Activated CD8-positive, alpha-beta memory T cell treated with anti-CD3 and anti-CD28 coated beads for 36 hours (primary cell): ENCODE measurements around the gene CRKL. TPM values are rescaled to one million over a fixed set of nuclear protein-coding genes. Genes with fewer than 3 reads are reported as not detected.

Source experiments
- CTCF ChIA-PET: fragments of 350-600 bp; sonication (Branson Sonifier 250); formaldehyde crosslinking; loops from one replicate; lab custom pipeline; 2021; ENCODE audit warnings: antibody characterized with exemption; lab: Charles Lee
- POLR2A ChIA-PET: fragments of 350-600 bp; sonication (Branson Sonifier 250); formaldehyde crosslinking; loops from one replicate; lab custom pipeline; 2021; ENCODE audit warnings: antibody characterized with exemption; lab: Charles Lee
- total RNA-seq, 2 experiments: library from RNA; stranded (reverse); gene quantifications; one replicate each; pipeline ENCODE4 v1.2.3, GENCODE V29; 2021

CRKL gene
- total RNA-seq, 2 experiments from 2014 or later: 85.3 to 86.2 TPM

DNA sequence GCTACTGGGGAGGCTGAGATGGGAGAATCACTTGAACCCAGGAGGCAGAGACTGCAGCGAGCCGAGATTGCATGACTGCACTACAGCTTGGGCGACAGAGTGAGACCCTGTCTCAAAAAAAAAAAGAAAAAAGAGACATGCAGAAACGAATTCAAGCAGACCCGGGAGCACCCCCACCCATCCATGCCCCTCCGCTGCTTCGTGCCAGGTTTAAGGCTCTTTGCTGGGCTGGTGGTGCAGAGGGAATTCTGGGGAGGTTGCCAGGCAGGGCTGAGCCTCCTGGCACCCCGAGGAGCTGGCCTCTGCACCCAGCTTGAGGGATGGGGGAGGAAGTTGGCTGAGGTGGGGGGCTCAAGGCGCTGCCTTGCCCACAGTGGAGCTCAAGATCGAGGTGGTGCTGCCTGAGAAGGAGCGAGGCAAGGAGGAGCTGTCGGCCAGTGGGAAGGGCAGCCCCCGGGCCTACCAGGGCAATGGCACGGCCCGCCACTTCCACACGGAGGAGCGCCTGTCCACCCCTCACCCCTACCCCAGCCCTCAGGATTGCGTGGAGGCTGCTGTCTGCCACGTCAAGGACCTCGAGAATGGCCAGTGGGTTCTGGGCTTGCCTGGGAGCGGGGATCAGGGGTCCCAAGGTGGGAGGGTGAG is 55.8 kb downstream of the CRKL start:
- ChIA-PET CTCF (interaction anchor here (1.2 kb wide), 1 partner anchor 12 kb away, joined by 3 read pairs; no protein-coding TSS in a partner anchor), POLR2A (no interaction called here)

DNA sequence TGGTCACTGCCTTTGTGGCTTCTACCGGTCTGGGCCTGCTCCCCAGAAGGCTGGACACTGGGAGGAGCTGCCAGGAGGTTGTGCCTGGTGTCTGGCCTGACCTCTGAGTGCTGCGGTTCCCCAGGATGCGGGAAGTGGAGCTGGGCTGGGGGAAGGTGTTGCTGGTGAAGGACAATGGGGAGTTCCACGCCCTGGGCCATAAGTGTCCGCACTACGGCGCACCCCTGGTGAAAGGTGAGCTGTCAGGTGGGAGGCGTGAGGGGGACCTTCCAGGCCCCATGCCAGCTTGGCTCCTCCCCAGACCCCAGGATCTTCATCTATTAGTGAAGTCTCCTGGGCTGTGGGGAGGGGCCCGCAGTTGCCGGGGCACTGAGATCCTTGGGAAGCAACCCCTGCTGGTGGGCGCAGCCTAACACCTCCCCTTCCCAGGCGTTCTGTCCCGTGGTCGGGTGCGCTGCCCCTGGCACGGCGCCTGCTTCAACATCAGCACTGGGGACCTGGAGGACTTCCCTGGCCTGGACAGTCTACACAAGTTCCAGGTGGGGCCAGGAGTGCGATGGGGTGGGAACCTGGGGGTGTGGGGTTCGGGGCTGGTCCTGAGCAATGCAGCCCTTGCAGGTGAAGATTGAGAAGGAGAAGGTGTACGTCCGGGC is 56.6 kb downstream of the CRKL start:
- ChIA-PET CTCF (no interaction called here), POLR2A (no interaction called here)

- POLR2A ChIA-PET: no interaction called here
- CTCF ChIA-PET: interaction anchor here (2.2 kb wide), 1 partner anchor 18 kb away, joined by 7 read pairs; no protein-coding TSS in a partner anchor
Measured at GRCh38 chr22:20974336-20974955, 57.2 kb downstream of the CRKL start.

DNA sequence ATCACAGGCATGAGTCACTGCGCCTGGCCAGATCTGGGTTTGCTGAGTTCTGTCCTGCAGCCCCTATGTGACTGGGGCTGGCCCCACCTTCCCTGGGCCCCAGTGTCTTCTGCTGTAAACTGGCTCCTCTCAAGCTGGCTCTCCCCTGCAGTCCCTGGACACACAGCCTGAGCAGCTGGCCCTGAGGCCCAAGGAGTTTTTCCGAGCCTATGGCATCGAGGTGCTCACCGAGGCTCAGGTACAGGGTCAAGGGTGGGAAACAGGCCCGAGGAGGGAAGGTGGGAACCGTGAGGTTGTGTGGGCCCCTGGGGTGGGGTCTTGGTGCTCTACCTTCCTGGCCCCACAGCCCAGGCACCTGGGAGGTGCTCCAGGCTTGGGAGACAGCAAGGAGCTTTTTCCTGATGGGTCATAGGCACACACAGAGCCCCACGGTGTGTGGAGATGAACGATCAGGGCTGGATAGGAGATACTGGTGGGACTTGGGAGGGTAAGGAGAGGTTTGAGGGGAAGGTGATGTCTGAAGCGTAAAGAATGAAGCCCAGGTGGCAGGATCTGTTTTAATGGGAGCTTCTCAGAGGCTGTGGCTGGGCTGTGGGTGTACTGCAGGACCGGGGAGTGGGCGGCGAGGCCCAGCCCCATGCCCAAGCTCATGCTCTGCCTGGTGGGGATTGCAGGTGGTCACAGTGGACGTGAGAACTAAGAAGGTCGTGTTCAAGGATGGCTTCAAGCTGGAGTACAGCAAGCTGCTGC is 58.5 kb downstream of the CRKL start:
- CTCF ChIA-PET: interaction anchor here (2.2 kb wide), 1 partner anchor 16 kb away, joined by 7 read pairs; no protein-coding TSS in a partner anchor
- POLR2A ChIA-PET: no interaction called here

DNA sequence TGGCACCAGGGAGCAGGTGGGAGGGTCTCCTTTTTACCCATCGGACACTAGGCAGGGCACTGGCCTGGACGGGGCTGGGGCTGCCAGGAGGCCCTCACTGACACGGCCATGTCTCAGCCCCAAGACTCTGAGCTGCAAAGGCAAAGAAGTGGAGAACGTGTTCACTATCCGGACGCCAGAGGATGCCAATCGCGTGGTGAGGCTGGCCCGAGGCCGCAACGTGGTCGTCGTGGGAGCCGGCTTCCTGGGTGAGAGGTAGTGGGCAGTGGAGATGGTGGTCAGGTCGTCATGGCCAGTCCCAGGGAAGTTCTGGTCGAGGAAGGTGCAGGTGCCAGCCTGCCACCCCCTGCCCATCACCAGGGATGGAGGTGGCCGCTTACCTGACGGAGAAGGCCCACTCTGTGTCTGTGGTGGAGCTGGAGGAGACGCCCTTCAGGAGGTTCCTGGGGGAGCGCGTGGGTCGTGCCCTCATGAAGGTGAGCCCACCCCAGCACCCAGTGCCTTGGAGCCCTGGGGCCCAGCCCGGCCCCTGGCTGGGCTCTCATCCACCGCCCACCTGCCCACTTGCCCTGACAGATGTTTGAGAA is 59.2 kb downstream of the CRKL start:
- POLR2A ChIA-PET: no interaction called here
- CTCF ChIA-PET: interaction anchor here (2.2 kb wide), 1 partner anchor 16 kb away, joined by 7 read pairs; no protein-coding TSS in a partner anchor

GRCh38 chr22:20977019-20977418 is 59.8 kb downstream of the CRKL start:
- CTCF ChIA-PET: interaction anchor here (2.2 kb wide), 1 partner anchor 15 kb away, joined by 7 read pairs; no protein-coding TSS in a partner anchor
- POLR2A ChIA-PET: no interaction called here

GRCh38 chr22:20977516-20978170 is 60.4 kb downstream of the CRKL start:
- CTCF ChIA-PET: interaction anchor here (1.1 kb wide), 1 partner anchor 17 kb away, joined by 3 read pairs; no protein-coding TSS in a partner anchor

DNA sequence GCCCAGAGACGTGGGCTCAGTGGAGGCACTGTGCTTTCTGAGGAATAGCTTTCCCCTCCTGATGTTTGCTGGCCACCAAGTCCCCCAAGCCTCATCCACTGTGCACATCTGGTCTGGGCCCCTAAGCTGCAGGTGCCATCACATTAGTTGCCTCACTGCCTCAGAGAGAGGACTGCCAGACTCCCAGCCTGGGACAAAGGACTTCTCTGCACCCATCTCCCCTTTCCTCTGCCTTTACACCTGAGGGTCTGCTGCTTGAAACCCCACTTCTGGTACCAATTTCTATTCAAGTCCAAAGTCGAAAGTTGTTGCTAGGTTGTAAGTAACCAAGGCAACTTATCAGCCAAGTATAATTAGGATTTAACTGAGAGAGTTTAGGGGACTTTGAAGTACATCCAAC is 61.2 kb downstream of the CRKL start:
- ChIA-PET CTCF (interaction anchor here (1.1 kb wide), 1 partner anchor 18 kb away, joined by 3 read pairs; no protein-coding TSS in a partner anchor), POLR2A (no interaction called here)

More at GRCh38 chr22:20977516-20978170, 60.4 kb downstream of the CRKL start:
- POLR2A ChIA-PET: no interaction called here

- POLR2A ChIA-PET: interaction anchor here (1.3 kb wide), 1 partner anchor 23 kb away, joined by 3 read pairs; no protein-coding TSS in a partner anchor
- CTCF ChIA-PET: no interaction called here
Measured at GRCh38 chr22:20979243-20979809, 62.1 kb downstream of the CRKL start.

GRCh38 chr22:20979940-20980453 is 62.8 kb downstream of the CRKL start:
- ChIA-PET POLR2A (interaction anchor here (1.3 kb wide), 1 partner anchor 23 kb away, joined by 3 read pairs; no protein-coding TSS in a partner anchor), CTCF (no interaction called here)

GRCh38 chr22:20980523-20980922 is 63.3 kb downstream of the CRKL start:
- CTCF ChIA-PET: interaction anchor here (1.4 kb wide), 1 partner anchor 22 kb away, joined by 3 read pairs; no protein-coding TSS in a partner anchor
- POLR2A ChIA-PET: interaction anchor here (0.6 to 2.9 kb wide), 3 partner anchors 19 to 254 kb away, joined by 3 to 23 read pairs (median 3); no protein-coding TSS in a partner anchor

DNA sequence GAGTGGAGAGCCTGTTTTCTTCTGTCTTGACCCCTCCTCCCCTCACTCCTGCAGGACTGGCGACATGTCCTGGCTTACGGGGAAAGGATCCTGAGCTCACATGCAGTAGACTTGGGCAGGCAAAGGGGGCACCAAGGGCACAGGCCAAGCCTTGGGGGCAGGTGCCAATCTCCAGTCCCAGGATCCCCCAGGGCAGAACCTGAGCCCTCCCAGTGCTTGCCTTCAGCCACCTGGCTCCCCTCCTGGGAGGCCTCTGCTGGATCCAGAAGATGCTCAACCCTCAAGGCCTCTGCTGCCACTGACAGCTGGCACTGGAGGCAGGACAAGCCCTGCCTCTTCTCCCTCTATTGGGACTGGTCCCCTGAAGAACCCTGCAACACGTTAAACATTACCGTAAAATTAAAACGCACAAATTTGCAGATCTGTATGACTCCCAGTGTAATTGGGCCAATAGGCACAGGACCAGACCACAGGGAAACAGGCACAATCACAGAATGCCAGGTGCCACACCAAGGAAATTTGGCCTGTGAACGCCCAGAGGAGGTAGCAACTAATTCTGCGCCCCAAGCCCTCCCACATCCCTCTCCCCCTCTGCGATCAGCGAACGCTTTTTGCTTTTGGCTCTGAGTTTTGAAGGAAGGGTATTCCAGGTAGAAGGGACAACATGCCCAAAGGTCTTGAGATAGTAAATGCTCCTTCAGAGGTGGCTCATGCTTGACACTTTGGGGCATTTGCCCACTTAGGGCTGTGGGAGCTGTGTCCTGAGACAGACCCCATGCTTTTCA is 63.9 kb downstream of the CRKL start:
- POLR2A ChIA-PET: interaction anchor here (0.6 to 2.9 kb wide), 4 partner anchors 18 to 255 kb away, joined by 3 to 23 read pairs (median 12); partner anchors contain the start of gene THAP7

GRCh38 chr22:20981787-20982562 is 64.8 kb downstream of the CRKL start, which contains the start of gene LZTR1:
Gene LZTR1, plus strand, starts transcription at chr22:20982297. Its CDS starts 75 bp downstream, at chr22:20982372.
- ChIA-PET CTCF (interaction anchor here (1.1 to 1.4 kb wide), 4 partner anchors 14 to 120 kb away, joined by 3 read pairs; no protein-coding TSS in a partner anchor), POLR2A (interaction anchor here (0.6 to 2.9 kb wide), 6 partner anchors 10 to 122 kb away, joined by 3 to 23 read pairs (median 4); partner anchors contain the start of genes CRKL and THAP7)

More for the DNA sequence above, 63.9 kb downstream of the CRKL start:
- CTCF ChIA-PET: interaction anchor here (1.1 to 1.4 kb wide), 3 partner anchors 15 to 121 kb away, joined by 3 read pairs; no protein-coding TSS in a partner anchor

GRCh38 chr22:20982563-20982882 is 65.3 kb downstream of the CRKL start:
- ChIA-PET CTCF (interaction anchor here (1.1 to 1.2 kb wide), 2 partner anchors 17 to 119 kb away, joined by 3 read pairs; no protein-coding TSS in a partner anchor), POLR2A (interaction anchor here (0.6 to 2.9 kb wide), 6 partner anchors 10 to 123 kb away, joined by 3 to 23 read pairs (median 4); partner anchors contain the start of genes CRKL and THAP7)

- ChIA-PET POLR2A (interaction anchor here (1.4 to 2.9 kb wide), 3 partner anchors 11 to 20 kb away, joined by 4 to 23 read pairs (median 21); partner anchors contain the start of gene THAP7), CTCF (no interaction called here)
Measured at GRCh38 chr22:20983081-20983771, 66.0 kb downstream of the CRKL start.
